HG02981 (cell line): Measurements from ENCODE around the gene NHP2.

Experiments
- ATAC-seq: cut with Tn5 transposase; IDR thresholded peaks from one replicate; pipeline ENCODE4 v1.9.1; 2021; ENCODE audit warnings: mild to moderate bottlenecking, moderate library complexity; ENCODE audit not compliant: unreplicated experiment

Gene NHP2

GRCh38 chr5:178115136-178115813, 38.4 kb downstream of the NHP2 start:
- ATAC-seq, result no peak

GRCh38 chr5:178114325-178115135, 39.2 kb downstream of the NHP2 start:
- no peak for ATAC-seq

GRCh38 chr5:178113841-178114324, 39.8 kb downstream of the NHP2 start:
- ATAC-seq, result no peak

GRCh38 chr5:178113141-178113787, 40.4 kb downstream of the NHP2 start, which contains the start of gene N4BP3:
TSS of gene N4BP3 (plus strand) at chr5:178113532. CDS start at chr5:178119584, 6,052 bp downstream.
- peak; percentile 55 for ATAC-seq

- no peak for ATAC-seq
These were observed 41.1 kb downstream of the NHP2 start for GRCh38 chr5:178112545-178112944.

GRCh38 chr5:178111925-178112324, 41.8 kb downstream of the NHP2 start:
- ATAC-seq, result no peak

GRCh38 chr5:178110511-178110910, 43.2 kb downstream of the NHP2 start:
- ATAC-seq, result no peak

- no peak for ATAC-seq
These were observed 44.7 kb downstream of the NHP2 start for GRCh38 chr5:178108966-178109365.

GRCh38 chr5:178108446-178108845, 45.2 kb downstream of the NHP2 start:
- no peak for ATAC-seq

- ATAC-seq, result no peak
These were observed 45.9 kb downstream of the NHP2 start for GRCh38 chr5:178107756-178108310.

GRCh38 chr5:178106556-178107239, 47.0 kb downstream of the NHP2 start:
- ATAC-seq, result no peak

- ATAC-seq, result no peak
These were observed 47.6 kb downstream of the NHP2 start for GRCh38 chr5:178106086-178106485.

GRCh38 chr5:178104492-178104891, 49.2 kb downstream of the NHP2 start:
- ATAC-seq, result no peak

- ATAC-seq, result no peak
These were observed 50.1 kb downstream of the NHP2 start for GRCh38 chr5:178103612-178104011.
